ENCODE data around the gene RHBG. TPM values are rescaled to one million over a fixed set of nuclear protein-coding genes. Genes with fewer than 3 reads are reported as not detected.
"Not testable (repeated sequence)": the region's sequence is repeated elsewhere in the genome, so short reads cannot be mapped to it uniquely, and the experiment has no call there.

Gene RHBG
- total RNA-seq, 3 donors from 2014 or later (not counting 1 experiment from before 2014, with no cell fraction given), result not detected

DNA sequence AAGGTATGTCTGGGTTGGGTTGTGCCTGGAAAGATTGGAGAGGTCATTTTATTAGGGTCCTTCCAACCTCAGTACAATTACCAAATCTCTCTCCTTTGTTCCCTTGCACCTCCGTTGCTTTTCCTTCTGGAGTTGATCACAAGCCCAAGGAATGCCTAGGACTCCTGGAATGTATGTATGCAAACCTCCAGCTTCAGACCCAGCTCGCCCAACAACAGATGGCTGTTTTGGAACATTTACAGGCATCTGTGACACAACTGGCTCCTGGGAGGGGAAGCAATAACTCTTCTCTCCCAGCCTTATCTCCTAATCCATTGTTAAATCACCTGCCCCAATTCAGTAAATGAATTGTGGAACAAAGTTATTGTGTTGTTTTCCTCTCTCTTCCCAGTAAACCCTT lies 22.4 kb upstream of the RHBG start:
- Mint-ChIP-seq H3K27ac (no peak overlapping the region), H3K27me3 (ENCODE audit: low read depth in 2 of 2) (peaks cover 22 to 26% of the 10 kb centered on the region in 2 donors), H3K4me3 (no peak overlapping the region), H3K9me3 (no peaks in the 10 kb centered on the region), H3K4me1 (no peaks in the 10 kb centered on the region), H3K36me3 (no peaks in the 10 kb centered on the region)
- no peak overlapping the region for H3K4me3 ChIP-seq (ENCODE audit: low read length)
- H3K4me1 ChIP-seq (ENCODE audit: control insufficient read depth, insufficient read depth, low read length), result no peaks in the 10 kb centered on the region
- 81% methylated on average over 2 of the region's 2 CpGs for WGBS (ENCODE audit: insufficient coverage)
- intact Hi-C loops (cut with micrococcal nuclease), result no loop called here
- TF ChIP-seq, protein P1, sequence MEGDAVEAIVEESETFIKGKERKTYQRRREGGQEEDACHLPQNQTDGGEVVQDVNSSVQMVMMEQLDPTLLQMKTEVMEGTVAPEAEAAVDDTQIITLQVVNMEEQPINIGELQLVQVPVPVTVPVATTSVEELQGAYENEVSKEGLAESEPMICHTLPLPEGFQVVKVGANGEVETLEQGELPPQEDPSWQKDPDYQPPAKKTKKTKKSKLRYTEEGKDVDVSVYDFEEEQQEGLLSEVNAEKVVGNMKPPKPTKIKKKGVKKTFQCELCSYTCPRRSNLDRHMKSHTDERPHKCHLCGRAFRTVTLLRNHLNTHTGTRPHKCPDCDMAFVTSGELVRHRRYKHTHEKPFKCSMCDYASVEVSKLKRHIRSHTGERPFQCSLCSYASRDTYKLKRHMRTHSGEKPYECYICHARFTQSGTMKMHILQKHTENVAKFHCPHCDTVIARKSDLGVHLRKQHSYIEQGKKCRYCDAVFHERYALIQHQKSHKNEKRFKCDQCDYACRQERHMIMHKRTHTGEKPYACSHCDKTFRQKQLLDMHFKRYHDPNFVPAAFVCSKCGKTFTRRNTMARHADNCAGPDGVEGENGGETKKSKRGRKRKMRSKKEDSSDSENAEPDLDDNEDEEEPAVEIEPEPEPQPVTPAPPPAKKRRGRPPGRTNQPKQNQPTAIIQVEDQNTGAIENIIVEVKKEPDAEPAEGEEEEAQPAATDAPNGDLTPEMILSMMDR (IDR thresholded peaks at IDR 0.05), result no peak
- no peak overlapping the region for H3K27ac ChIP-seq (ENCODE audit: low read length)
- DNase-seq (no peak), ATAC-seq (no peak)
- H3K9me3 ChIP-seq (ENCODE audit: control insufficient read depth, insufficient read depth, low read length), result no peaks in the 10 kb centered on the region
- peaks cover 4% of the 10 kb centered on the region for H3K27me3 ChIP-seq (ENCODE audit: control insufficient read depth, insufficient read depth, low read length)
- no peaks in the 10 kb centered on the region for H3K36me3 ChIP-seq (ENCODE audit: control insufficient read depth, insufficient read depth, low read length)

DNA sequence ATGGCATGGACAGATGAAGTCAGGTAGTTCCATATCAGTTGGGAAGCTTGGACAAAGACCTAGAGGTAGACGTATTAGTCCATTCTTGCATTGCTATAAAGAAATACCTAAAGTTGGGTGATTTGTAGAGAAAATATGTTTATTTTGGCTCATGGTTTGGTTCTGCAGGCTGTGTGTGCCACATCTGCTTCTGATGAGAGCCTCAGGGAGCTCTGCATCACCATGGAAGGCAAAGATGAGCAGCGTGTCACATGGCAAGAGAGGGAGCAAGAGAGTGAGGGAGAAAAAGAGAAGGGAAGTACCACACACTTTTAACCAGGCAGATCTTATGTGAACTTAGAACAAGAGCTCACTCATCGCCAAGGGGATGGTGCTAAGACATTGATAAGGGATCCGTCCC lies 21.7 kb upstream of the RHBG start:
- Mint-ChIP-seq H3K9me3 (no peaks in the 10 kb centered on the region), H3K27ac (no peak overlapping the region), H3K36me3 (no peaks in the 10 kb centered on the region), H3K4me1 (no peaks in the 10 kb centered on the region), H3K27me3 (ENCODE audit: low read depth in 2 of 2) (peaks cover 22 to 26% of the 10 kb centered on the region in 2 donors), H3K4me3 (no peak overlapping the region)
- H3K9me3 ChIP-seq (ENCODE audit: control insufficient read depth, insufficient read depth, low read length), result no peaks in the 10 kb centered on the region
- no peaks in the 10 kb centered on the region for H3K4me1 ChIP-seq (ENCODE audit: control insufficient read depth, insufficient read depth, low read length)
- H3K27me3 ChIP-seq (ENCODE audit: control insufficient read depth, insufficient read depth, low read length), result peaks cover 4% of the 10 kb centered on the region
- H3K4me3 ChIP-seq (ENCODE audit: low read length), result no peak overlapping the region
- H3K36me3 ChIP-seq (ENCODE audit: control insufficient read depth, insufficient read depth, low read length), result no peaks in the 10 kb centered on the region
- TF ChIP-seq, protein P1 (IDR thresholded peaks at IDR 0.05), result no peak
- ATAC-seq (no peak), DNase-seq (no peak)
- no peak overlapping the region for H3K27ac ChIP-seq (ENCODE audit: low read length)
- WGBS (ENCODE audit: insufficient coverage), result 95% methylated on average over 4 of the region's 4 CpGs
- intact Hi-C loops (cut with micrococcal nuclease), result no loop called here

DNA sequence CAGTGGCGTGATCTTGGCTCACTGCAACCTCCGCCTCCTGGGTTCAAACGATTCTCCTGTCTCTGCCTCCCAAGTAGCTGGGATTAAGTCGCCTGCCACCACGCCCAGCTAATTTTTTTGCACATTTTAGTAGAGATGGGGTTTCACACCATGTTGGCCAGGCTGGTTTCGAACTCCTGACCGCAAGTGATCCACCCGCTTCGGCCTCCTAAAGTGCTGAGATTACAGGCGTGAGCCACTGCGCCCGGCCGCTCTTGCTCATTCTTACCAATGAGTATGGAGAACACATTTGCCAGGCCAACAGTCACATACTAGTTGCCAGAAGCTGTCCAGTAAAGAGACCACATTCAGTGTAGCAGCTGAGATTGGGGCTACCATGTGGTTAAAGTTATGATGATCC lies 16.5 kb upstream of the RHBG start:
- H3K9me3 Mint-ChIP-seq; ATAC-seq; H3K27ac Mint-ChIP-seq; H3K4me1 ChIP-seq (ENCODE audit: control insufficient read depth, insufficient read depth, low read length); H3K36me3 Mint-ChIP-seq; DNase-seq; H3K36me3 ChIP-seq (ENCODE audit: control insufficient read depth, insufficient read depth, low read length); H3K27ac ChIP-seq (ENCODE audit: low read length); H3K4me3 ChIP-seq (ENCODE audit: low read length); H3K4me1 Mint-ChIP-seq; H3K4me3 Mint-ChIP-seq; H3K9me3 ChIP-seq (ENCODE audit: control insufficient read depth, insufficient read depth, low read length); intact Hi-C loops (cut with micrococcal nuclease): not testable (repeated sequence)
- H3K27me3 ChIP-seq (ENCODE audit: control insufficient read depth, insufficient read depth, low read length), result peaks cover 14% of the 10 kb centered on the region
- H3K27me3 Mint-ChIP-seq (ENCODE audit: low read depth in 2 of 2), result peaks cover 15 to 37% of the 10 kb centered on the region in 2 donors
- WGBS (ENCODE audit: insufficient coverage), result 91% methylated on average over 13 of the region's 13 CpGs

DNA sequence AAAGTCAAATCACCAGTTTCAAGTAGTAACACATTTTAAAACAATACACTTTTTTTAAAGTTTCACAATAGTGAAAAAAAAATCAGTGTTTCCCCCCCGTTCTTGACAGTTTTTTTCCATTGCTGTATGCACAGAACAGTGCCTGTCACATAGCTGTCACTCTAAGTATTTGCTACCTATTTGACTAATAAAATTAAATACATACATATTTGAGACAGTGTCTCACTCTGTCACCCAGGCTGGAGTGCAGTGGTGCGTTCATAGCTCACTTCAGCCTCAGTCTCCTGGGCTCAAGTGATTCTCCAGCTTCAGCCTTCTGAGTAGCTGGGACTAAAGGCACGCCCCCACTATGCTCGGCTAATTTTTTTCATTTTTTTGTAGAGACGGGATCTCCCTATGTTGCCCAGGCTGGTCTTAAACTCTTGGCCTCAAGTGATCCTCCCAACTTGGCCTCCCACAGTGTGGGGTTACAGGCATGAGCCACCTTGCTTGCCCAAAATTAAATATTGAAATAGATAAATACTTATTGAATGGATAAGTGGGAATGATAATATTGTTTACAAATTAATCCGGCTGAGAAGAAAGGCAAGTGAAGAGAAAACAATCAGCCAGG lies 12.6 kb upstream of the RHBG start:
- Histone ChIP-seq H3K36me3 (ENCODE audit: control insufficient read depth, insufficient read depth, low read length) (no peaks in the 10 kb centered on the region), H3K4me1 (ENCODE audit: control insufficient read depth, insufficient read depth, low read length) (peaks cover 4% of the 10 kb centered on the region), H3K27ac (ENCODE audit: low read length) (no peak overlapping the region), H3K9me3 (ENCODE audit: control insufficient read depth, insufficient read depth, low read length) (no peaks in the 10 kb centered on the region), H3K27me3 (ENCODE audit: control insufficient read depth, insufficient read depth, low read length) (peaks cover 14% of the 10 kb centered on the region), H3K4me3 (ENCODE audit: low read length) (no peak overlapping the region)
- no peak overlapping the region for H3K4me3 Mint-ChIP-seq
- TF ChIP-seq, protein P1 (IDR thresholded peaks at IDR 0.05), result no peak
- no peak overlapping the region for H3K27ac Mint-ChIP-seq
- ATAC-seq, result no peak
- no peaks in the 10 kb centered on the region for H3K36me3 Mint-ChIP-seq
- H3K27me3 Mint-ChIP-seq (ENCODE audit: low read depth in 2 of 2), result peaks cover 30 to 46% of the 10 kb centered on the region in 2 donors
- intact Hi-C loops (cut with micrococcal nuclease), result no loop called here
- no peaks in the 10 kb centered on the region for H3K9me3 Mint-ChIP-seq
- DNase-seq, result no peak
- peaks cover 0 to 8% of the 10 kb centered on the region in 2 donors for H3K4me1 Mint-ChIP-seq
- 67% methylated on average over 6 of the region's 6 CpGs for WGBS (ENCODE audit: insufficient coverage)
